Measurements from ENCODE around the gene TENM3. TPM values are rescaled to one million over a fixed set of nuclear protein-coding genes. Genes with fewer than 3 reads are reported as not detected.

Gene TENM3
- polyA plus RNA-seq, 1 experiment, result 54.9 TPM

- Histone ChIP-seq H3K27me3 (ENCODE audit: control insufficient read depth, insufficient read depth, low read length) (no peaks in the 10 kb centered on the region), H3K9me3 (ENCODE audit: control insufficient read depth, insufficient read depth, low read length) (peaks cover 3% of the 10 kb centered on the region; the same call in 1 of the 2 replicates), H3K4me3 (ENCODE audit: low read depth, low read length) (no peak overlapping the region), H3K27ac (ENCODE audit: low read depth, low read length) (no peak overlapping the region)
- ChIA-PET POLR2A (no interaction called here), CTCF (no interaction called here)
- DNase-seq (ENCODE audit: low read depth, low spot score), result no peak
- no peak for TF ChIP-seq CTCF (IDR thresholded peaks at IDR 0.05; ENCODE audit: low read depth, low read length)
Measured at GRCh38 chr4:182648766-182649165, 405.6 kb downstream of the TENM3 start.

GRCh38 chr4:182649698-182650477 lies 406.7 kb downstream of the TENM3 start:
- no peak overlapping the region for H3K4me3 ChIP-seq (ENCODE audit: low read depth, low read length)
- POLR2A ChIA-PET, result no interaction called here
- CTCF ChIA-PET, result no interaction called here
- no peaks in the 10 kb centered on the region for H3K27me3 ChIP-seq (ENCODE audit: control insufficient read depth, insufficient read depth, low read length)
- TF ChIP-seq CTCF (IDR thresholded peaks at IDR 0.05; ENCODE audit: low read depth, low read length), result no peak
- peaks cover 3% of the 10 kb centered on the region; the same call in 1 of the 2 replicates for H3K9me3 ChIP-seq (ENCODE audit: control insufficient read depth, insufficient read depth, low read length)
- no peak for DNase-seq (ENCODE audit: low read depth, low spot score)
- no peak overlapping the region for H3K27ac ChIP-seq (ENCODE audit: low read depth, low read length)

GRCh38 chr4:182653596-182653995 lies 410.4 kb downstream of the TENM3 start:
- Histone ChIP-seq H3K27me3 (ENCODE audit: control insufficient read depth, insufficient read depth, low read length) (no peaks in the 10 kb centered on the region), H3K4me3 (ENCODE audit: low read depth, low read length) (no peak overlapping the region), H3K27ac (ENCODE audit: low read depth, low read length) (no peak overlapping the region), H3K9me3 (ENCODE audit: control insufficient read depth, insufficient read depth, low read length) (no peaks in the 10 kb centered on the region)
- DNase-seq (ENCODE audit: low read depth, low spot score), result no peak
- no peak for TF ChIP-seq CTCF (IDR thresholded peaks at IDR 0.05; ENCODE audit: low read depth, low read length)
- ChIA-PET CTCF (no interaction called here), POLR2A (no interaction called here)

- POLR2A ChIA-PET, result no interaction called here
- no peak for DNase-seq (ENCODE audit: low read depth, low spot score)
- Histone ChIP-seq H3K9me3 (ENCODE audit: control insufficient read depth, insufficient read depth, low read length) (no peaks in the 10 kb centered on the region), H3K4me3 (ENCODE audit: low read depth, low read length) (no peak overlapping the region), H3K27me3 (ENCODE audit: control insufficient read depth, insufficient read depth, low read length) (no peaks in the 10 kb centered on the region), H3K27ac (ENCODE audit: low read depth, low read length) (no peak overlapping the region)
- no peak for TF ChIP-seq CTCF (IDR thresholded peaks at IDR 0.05; ENCODE audit: low read depth, low read length)
- CTCF ChIA-PET, result interaction anchor here (1.5 kb wide), 1 partner anchor 607 kb away, joined by 4 read pairs; no protein-coding TSS in a partner anchor
Measured at GRCh38 chr4:182655340-182655739, 412.1 kb downstream of the TENM3 start.

- Histone ChIP-seq H3K27ac (ENCODE audit: low read depth, low read length) (no peak overlapping the region), H3K27me3 (ENCODE audit: control insufficient read depth, insufficient read depth, low read length) (no peaks in the 10 kb centered on the region), H3K9me3 (ENCODE audit: control insufficient read depth, insufficient read depth, low read length) (peaks cover 13% of the 10 kb centered on the region), H3K4me3 (ENCODE audit: low read depth, low read length) (no peak overlapping the region)
- CTCF ChIA-PET, result no interaction called here
- POLR2A ChIA-PET, result no interaction called here
- no peak for TF ChIP-seq CTCF (IDR thresholded peaks at IDR 0.05; ENCODE audit: low read depth, low read length)
- DNase-seq (ENCODE audit: low read depth, low spot score), result no peak
Measured at GRCh38 chr4:182662551-182662950, 419.3 kb downstream of the TENM3 start.
